Effector memory CD8-positive, alpha-beta T cell (primary cell): ENCODE measurements around the gene KMT2A.
A peak's percentile ranks its signal among the peaks of the same experiment; 100 is the strongest.
"Not testable (repeated sequence)": the region's sequence is repeated elsewhere in the genome, so short reads cannot be mapped to it uniquely, and the experiment has no call there.

ENCODE experiments used
- ATAC-seq: fragments of 150-1000 bp; cut with Tn5 transposase; replicated peaks from 2 replicates; pipeline ENCODE4 v1.10.0; 2021; ENCODE audit warnings: mild to moderate bottlenecking, moderate library complexity
- DNase-seq, 3 experiments: peaks; one replicate each; pipeline ENCODE4 v3.0.0; 2021
- H3K27ac Mint-ChIP-seq, 2 donors: one replicate each; pipeline ENCODE4 v1.8.0; 2022; ENCODE audit warnings: mild to moderate bottlenecking in 2 of 2, mixed read lengths in 2 of 2, moderate library complexity in 2 of 2
- H3K27me3 Mint-ChIP-seq, 2 donors: one replicate each; pipeline ENCODE4 v1.8.0; 2022; ENCODE audit warnings: mixed read lengths in 2 of 2
- H3K36me3 Mint-ChIP-seq: one replicate; pipeline ENCODE4 v1.8.0; 2022; ENCODE audit warnings: mild to moderate bottlenecking, moderate library complexity, mixed read lengths; ENCODE audit not compliant: insufficient read depth
- H3K4me1 Mint-ChIP-seq, 2 donors: one replicate each; pipeline ENCODE4 v1.8.0; 2022; ENCODE audit warnings: low read depth in 2 of 2, mixed read lengths in 2 of 2
- H3K4me3 Mint-ChIP-seq, 2 donors: one replicate each; pipeline ENCODE4 v1.8.0; 2022; ENCODE audit warnings: mild to moderate bottlenecking in 2 of 2, mixed read lengths in 2 of 2, moderate library complexity in 2 of 2
- H3K9me3 Mint-ChIP-seq, 2 donors: one replicate each; pipeline ENCODE4 v1.8.0; 2022; ENCODE audit warnings: mixed read lengths in 2 of 2
- total RNA-seq, 9 experiments: gene quantifications; one replicate each; lab custom pipeline; 2026; lab: John Stamatoyannopoulos, UW

The KMT2A gene
- 80.8 to 547 (median 248) reads per million in 9 experiments for total RNA-seq

DNA sequence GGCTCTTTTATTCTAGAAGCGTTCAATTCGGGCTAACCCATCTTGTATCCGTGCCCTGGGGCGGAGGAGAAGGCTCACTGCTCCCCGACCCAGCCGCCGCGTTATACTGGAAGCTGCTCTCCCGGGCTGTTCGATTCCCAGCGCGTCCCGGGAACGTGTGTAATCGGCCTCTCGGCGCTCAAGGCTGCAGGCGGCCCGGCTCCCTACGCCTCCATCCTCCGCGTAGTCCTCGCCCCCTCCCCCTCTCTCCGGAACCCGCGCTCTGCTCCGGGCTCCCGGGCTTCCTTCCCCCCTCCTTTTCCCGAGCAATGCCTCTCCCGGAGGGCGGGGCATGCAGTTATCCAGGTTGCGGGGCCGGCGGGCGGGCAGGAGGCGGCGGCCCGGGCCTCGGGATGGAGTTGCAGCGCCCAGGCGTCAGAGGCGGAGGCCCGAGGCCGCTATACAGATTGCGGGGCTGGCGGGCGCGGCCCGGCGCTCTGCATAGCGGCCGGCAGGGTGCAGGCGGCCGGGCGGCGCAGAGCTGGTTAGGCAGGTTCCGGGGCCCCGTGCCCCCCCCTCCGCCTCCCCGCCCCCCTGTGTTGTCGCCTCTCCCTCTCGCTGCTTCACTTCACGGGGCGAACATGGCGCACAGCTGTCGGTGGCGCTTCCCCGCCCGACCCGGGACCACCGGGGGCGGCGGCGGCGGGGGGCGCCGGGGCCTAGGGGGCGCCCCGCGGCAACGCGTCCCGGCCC is at the start of gene KMT2A:
KMT2A (plus strand) TSS at position 600 of the 732 bp plus-strand sequence; CDS start at position 621, 21 bp downstream.
- H3K9me3 Mint-ChIP-seq: no peaks in the 10 kb centered on the region
- H3K36me3 Mint-ChIP-seq: peaks cover 36% of the 10 kb centered on the region
- peaks cover 41 to 59% of the 10 kb centered on the region in 2 donors for H3K4me1 Mint-ChIP-seq
- no peaks in the 10 kb centered on the region for H3K27me3 Mint-ChIP-seq
- H3K4me3 Mint-ChIP-seq: peak within 1 kb of the TSS; percentile 98
- ATAC-seq (peak; percentile 75), DNase-seq (peak; percentile 91 to 96 (median 93))
- peak within 1 kb of the TSS; percentile 97 to 98 for H3K27ac Mint-ChIP-seq

- peaks cover 75% of the 10 kb centered on the region for H3K36me3 Mint-ChIP-seq
- peak; percentile 11 for ATAC-seq
- H3K9me3 Mint-ChIP-seq: no peaks in the 10 kb centered on the region
- peaks cover 23 to 32% of the 10 kb centered on the region in 2 donors for H3K4me1 Mint-ChIP-seq
- peak in 1 of 3 experiments; percentile 17 for DNase-seq
- H3K4me3 Mint-ChIP-seq: peak overlapping the region; percentile 51 to 62
- H3K27me3 Mint-ChIP-seq: no peaks in the 10 kb centered on the region
- peak overlapping the region; percentile 97 to 99 for H3K27ac Mint-ChIP-seq
Observed at GRCh38 chr11:118396097-118396501, 40.2 kb upstream of the KMT2A start.

GRCh38 chr11:118397448-118397847 is 38.8 kb upstream of the KMT2A start:
- Mint-ChIP-seq H3K9me3 (no peaks in the 10 kb centered on the region), H3K27ac (peak overlapping the region; percentile 97 to 99), H3K36me3 (peaks cover 70% of the 10 kb centered on the region), H3K27me3 (no peaks in the 10 kb centered on the region), H3K4me1 (peaks cover 30 to 44% of the 10 kb centered on the region in 2 donors), H3K4me3 (no peak overlapping the region)
- DNase-seq (no peak), ATAC-seq (no peak)

GRCh38 chr11:118398791-118399559 is 37.3 kb upstream of the KMT2A start:
- peak overlapping the region; percentile 95 to 98 for H3K4me3 Mint-ChIP-seq
- no peaks in the 10 kb centered on the region for H3K27me3 Mint-ChIP-seq
- H3K36me3 Mint-ChIP-seq: peaks cover 72% of the 10 kb centered on the region
- peaks cover 37 to 52% of the 10 kb centered on the region in 2 donors for H3K4me1 Mint-ChIP-seq
- peak; percentile 82 for ATAC-seq
- DNase-seq: peak; percentile 42 to 51 (median 50)
- H3K9me3 Mint-ChIP-seq: no peaks in the 10 kb centered on the region
- H3K27ac Mint-ChIP-seq: peak overlapping the region; percentile 97 to 99

DNA sequence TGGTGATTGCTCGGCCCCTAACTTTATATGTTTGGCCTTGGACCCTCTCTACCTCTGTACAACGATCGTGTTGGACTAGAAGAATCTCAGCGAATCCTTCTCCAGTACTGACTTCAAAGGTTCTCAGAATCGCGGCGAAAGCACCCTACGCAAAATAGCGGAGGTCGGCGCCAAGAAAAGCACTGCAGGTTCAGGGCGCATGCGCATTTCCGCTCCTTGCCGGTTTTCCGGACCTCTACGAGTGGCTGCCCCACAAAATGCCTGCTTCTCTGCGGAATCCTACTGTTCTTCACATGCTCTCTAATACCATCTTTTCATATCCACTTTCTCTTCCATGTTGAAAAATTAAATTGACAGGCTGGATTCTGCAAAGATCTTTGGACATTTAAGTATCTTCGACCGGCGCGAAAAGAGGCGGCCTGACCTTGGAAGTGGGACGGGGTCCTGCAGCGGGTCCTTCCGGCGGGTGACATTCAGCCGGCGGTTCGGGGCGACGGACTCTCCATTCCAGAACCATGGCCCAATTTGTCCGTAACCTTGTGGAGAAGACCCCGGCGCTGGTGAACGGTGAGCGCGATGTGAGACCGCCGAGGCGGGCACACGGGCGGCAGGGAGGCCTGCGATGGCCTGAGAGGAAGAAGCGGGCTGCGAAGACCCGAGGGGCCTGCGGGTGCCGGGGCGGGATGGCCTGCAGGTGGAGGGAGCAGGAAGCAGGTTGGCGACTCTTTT is 35.0 kb upstream of the KMT2A start, which contains the start of gene ATP5MG:
ATP5MG (plus strand) TSS at position 456 of the 729 bp plus-strand sequence; CDS start at position 516, 60 bp downstream.
- peaks cover 56% of the 10 kb centered on the region for H3K36me3 Mint-ChIP-seq
- H3K4me1 Mint-ChIP-seq: peaks cover 43 to 65% of the 10 kb centered on the region in 2 donors
- no peaks in the 10 kb centered on the region for H3K9me3 Mint-ChIP-seq
- peak within 1 kb of the TSS; percentile 97 to 99 for H3K27ac Mint-ChIP-seq
- peak; percentile 87 to 93 (median 91) for DNase-seq
- peak within 1 kb of the TSS; percentile 95 to 98 for H3K4me3 Mint-ChIP-seq
- H3K27me3 Mint-ChIP-seq: no peaks in the 10 kb centered on the region
- peak; percentile 60 for ATAC-seq

GRCh38 chr11:118401880-118402590 is 34.3 kb upstream of the KMT2A start:
- Mint-ChIP-seq H3K9me3 (no peaks in the 10 kb centered on the region), H3K36me3 (peaks cover 56% of the 10 kb centered on the region), H3K4me1 (peaks cover 43 to 65% of the 10 kb centered on the region in 2 donors), H3K4me3 (peak overlapping the region; percentile 95 to 98), H3K27me3 (no peaks in the 10 kb centered on the region), H3K27ac (peak overlapping the region; percentile 97 to 99)
- DNase-seq (no peak), ATAC-seq (no peak)

- peak overlapping the region; percentile 95 to 98 for H3K4me3 Mint-ChIP-seq
- H3K36me3 Mint-ChIP-seq: peaks cover 57% of the 10 kb centered on the region
- DNase-seq, H3K9me3 Mint-ChIP-seq, H3K27me3 Mint-ChIP-seq, ATAC-seq: not testable (repeated sequence)
- H3K4me1 Mint-ChIP-seq: peaks cover 43 to 65% of the 10 kb centered on the region in 2 donors
- H3K27ac Mint-ChIP-seq: peak overlapping the region; percentile 97 to 99
Observed at GRCh38 chr11:118402594-118402993, 33.7 kb upstream of the KMT2A start.

DNA sequence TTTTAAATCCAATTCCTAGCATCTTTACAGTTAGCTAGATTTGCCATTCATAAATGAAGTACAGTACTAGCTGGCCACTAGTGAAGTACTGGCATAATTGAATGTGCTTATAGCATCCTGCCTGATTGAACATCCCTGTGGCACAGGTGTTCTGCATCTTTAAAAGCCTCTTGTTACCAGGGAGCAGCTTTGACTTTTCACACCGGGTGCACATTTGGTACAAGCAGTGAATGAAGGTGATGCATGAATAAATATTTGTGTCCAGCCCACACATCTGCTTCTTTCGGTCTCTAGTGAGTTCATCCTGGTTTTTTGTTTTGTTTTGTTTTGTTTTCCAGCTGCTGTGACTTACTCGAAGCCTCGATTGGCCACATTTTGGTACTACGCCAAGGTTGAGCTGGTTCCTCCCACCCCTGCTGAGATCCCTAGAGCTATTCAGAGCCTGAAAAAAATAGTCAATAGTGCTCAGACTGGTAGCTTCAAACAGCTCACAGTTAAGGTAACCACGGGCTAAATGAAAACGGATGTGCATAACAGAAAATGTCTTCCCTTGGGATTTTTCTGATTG is 29.6 kb upstream of the KMT2A start:
- Mint-ChIP-seq H3K36me3 (peaks cover 67% of the 10 kb centered on the region), H3K9me3 (no peaks in the 10 kb centered on the region), H3K4me1 (peaks cover 26 to 64% of the 10 kb centered on the region in 2 donors), H3K27me3 (no peaks in the 10 kb centered on the region), H3K4me3 (no peak overlapping the region), H3K27ac (peak overlapping the region in 1 of 2 donors; percentile 44)
- no peak for DNase-seq
- ATAC-seq: no peak

- peaks cover 7 to 37% of the 10 kb centered on the region in 2 donors for H3K4me1 Mint-ChIP-seq
- H3K9me3 Mint-ChIP-seq: no peaks in the 10 kb centered on the region
- DNase-seq (no peak), ATAC-seq (no peak)
- H3K36me3 Mint-ChIP-seq: peaks cover 61% of the 10 kb centered on the region
- no peaks in the 10 kb centered on the region for H3K27me3 Mint-ChIP-seq
- H3K27ac Mint-ChIP-seq: peak overlapping the region; percentile 49 to 61
- no peak overlapping the region for H3K4me3 Mint-ChIP-seq
Observed at GRCh38 chr11:118410055-118410745, 26.1 kb upstream of the KMT2A start.

GRCh38 chr11:118411530-118411929 is 24.8 kb upstream of the KMT2A start:
- H3K4me3 Mint-ChIP-seq: no peak overlapping the region
- no peaks in the 10 kb centered on the region for H3K9me3 Mint-ChIP-seq
- no peak for DNase-seq
- no peak for ATAC-seq
- H3K36me3 Mint-ChIP-seq: peaks cover 52% of the 10 kb centered on the region
- H3K27ac Mint-ChIP-seq: no peak overlapping the region
- H3K27me3 Mint-ChIP-seq: no peaks in the 10 kb centered on the region
- H3K4me1 Mint-ChIP-seq: peaks cover 3 to 24% of the 10 kb centered on the region in 2 donors

DNA sequence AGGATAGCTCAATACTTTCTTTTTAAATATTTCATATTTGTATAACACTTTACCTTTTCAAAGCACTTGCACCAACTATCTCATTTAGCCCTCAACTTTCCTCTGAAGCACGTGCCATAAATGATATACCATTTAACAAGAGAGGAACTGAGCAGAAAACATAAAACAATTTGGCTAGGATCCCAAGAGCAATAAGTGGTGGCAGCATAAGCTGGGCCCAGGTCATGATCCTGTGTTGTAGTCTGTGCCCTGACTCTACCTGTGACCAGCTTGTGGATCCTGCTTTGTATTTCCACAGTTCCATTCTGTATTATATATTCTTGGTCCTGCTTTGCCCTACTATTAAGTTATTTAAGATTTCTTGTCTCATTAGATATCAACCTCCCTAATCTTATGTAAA is 23.4 kb upstream of the KMT2A start:
- ATAC-seq: no peak

More for the DNA sequence above, 23.4 kb upstream of the KMT2A start:
- Mint-ChIP-seq H3K9me3 (no peaks in the 10 kb centered on the region), H3K36me3 (peaks cover 38% of the 10 kb centered on the region), H3K27ac (no peak overlapping the region), H3K27me3 (no peaks in the 10 kb centered on the region), H3K4me3 (no peak overlapping the region), H3K4me1 (peaks cover 2 to 20% of the 10 kb centered on the region in 2 donors)
- no peak for DNase-seq
